HG03095 (cell line): ENCODE results near the gene LIN37.

Experiments
- ATAC-seq: cut with Tn5 transposase; IDR thresholded peaks from one replicate; pipeline ENCODE4 v1.9.1; 2021; ENCODE audit warnings: moderate library complexity; ENCODE audit not compliant: unreplicated experiment

LIN37 gene

GRCh38 chr19:35748106-35749020 lies at the start of gene LIN37:
LIN37 (plus strand) TSS chr19:35748576; CDS start chr19:35748725, 149 bp downstream.
- ATAC-seq: peak; percentile 68

GRCh38 chr19:35702223-35703012 lies 46.0 kb upstream of the LIN37 start:
- ATAC-seq: peak; percentile 89

- no peak for ATAC-seq
Measured at GRCh38 chr19:35703343-35703742, 45.0 kb upstream of the LIN37 start.

- ATAC-seq: no peak
Measured at GRCh38 chr19:35704218-35704617, 44.2 kb upstream of the LIN37 start, which contains the start of gene ZBTB32. ZBTB32 (plus strand) TSS chr19:35704558; CDS start chr19:35714627, 10,069 bp downstream.

- no peak for ATAC-seq
Measured at GRCh38 chr19:35708391-35708790, 40.0 kb upstream of the LIN37 start.

GRCh38 chr19:35710784-35711723 lies 37.3 kb upstream of the LIN37 start:
- ATAC-seq: no peak

- ATAC-seq: peak; percentile 20
Measured at GRCh38 chr19:35712567-35713505, 35.5 kb upstream of the LIN37 start.

GRCh38 chr19:35713506-35713850 lies 34.9 kb upstream of the LIN37 start:
- no peak for ATAC-seq

- no peak for ATAC-seq
Measured at GRCh38 chr19:35713904-35714495, 34.4 kb upstream of the LIN37 start.

- ATAC-seq: no peak
Measured at GRCh38 chr19:35714601-35715354, 33.6 kb upstream of the LIN37 start.

GRCh38 chr19:35715355-35715809 lies 33.0 kb upstream of the LIN37 start:
- no peak for ATAC-seq

GRCh38 chr19:35715981-35716800 lies 32.2 kb upstream of the LIN37 start:
- no peak for ATAC-seq

- ATAC-seq: peak; percentile 44
Measured at GRCh38 chr19:35716801-35717664, 31.3 kb upstream of the LIN37 start.

- no peak for ATAC-seq
Measured at GRCh38 chr19:35717665-35718344, 30.6 kb upstream of the LIN37 start, which contains the start of gene KMT2B. KMT2B (plus strand) TSS chr19:35718003; CDS start chr19:35718019, 16 bp downstream.

- no peak for ATAC-seq
Measured at GRCh38 chr19:35718345-35719041, 29.9 kb upstream of the LIN37 start.
